IMR-90 (cell line): ENCODE results near the gene ZBTB47. TPM values are rescaled to one million over a fixed set of nuclear protein-coding genes. Genes with fewer than 3 reads are reported as not detected.

ENCODE experiments used
- ATAC-seq: fragments of 200-7000 bp; cut with Tn5 transposase; 2 replicates; pipeline ENCODE4 v1.9.1; 2020; ENCODE audit warnings: low read depth, mild to moderate bottlenecking, moderate library complexity
- BruUV-seq: library from RNA; stranded (reverse); fragments of 400-500 nt; replicated peaks from 2 replicates; lab custom pipeline; 2021; lab: Mats Ljungman, UMichigan
- CTCF ChIA-PET: fragments of 300-600 bp; formaldehyde crosslinking; extraction: SDS; loops from one replicate; lab custom pipeline; 2021; ENCODE audit warnings: antibody characterized with exemption; lab: Yijun Ruan, JAX
- POLR2A ChIA-PET: fragments of 300-600 bp; sonication (Branson Sonifier 250); formaldehyde crosslinking; loops from one replicate; lab custom pipeline; 2022; ENCODE audit warnings: antibody characterized with exemption; ENCODE audit not compliant: unreplicated experiment; lab: Charles Lee
- DNase-seq: peaks from one replicate; pipeline ENCODE4 v3.0.0; 2013
- H2AFZ ChIP-seq: replicated peaks from 2 replicates; pipeline ENCODE3; 2013; ENCODE audit warnings: low read length, mild to moderate bottlenecking; ENCODE audit not compliant: poor library complexity
- H2AK5ac ChIP-seq: 2 replicates; pipeline ENCODE4 v1.6.1; 2013; ENCODE audit warnings: low read depth, low read length, inconsistent platforms
- H2AK9ac ChIP-seq: replicated peaks from 2 replicates; pipeline ENCODE3; 2013; ENCODE audit warnings: mild to moderate bottlenecking, low read depth, low read length, moderate library complexity; ENCODE audit not compliant: poor library complexity
- H2BK120ac ChIP-seq: 2 replicates; pipeline ENCODE4 v1.6.1; 2013; ENCODE audit warnings: low read depth, low read length, inconsistent platforms
- H2BK15ac ChIP-seq: 3 replicates; pipeline ENCODE4 v1.6.1; 2013; ENCODE audit warnings: low read depth, low read length, inconsistent platforms
- H2BK20ac ChIP-seq: 2 replicates; pipeline ENCODE4 v1.6.1; 2013; ENCODE audit warnings: low read depth, mild to moderate bottlenecking, inconsistent platforms, low read length, moderate library complexity
- H2BK5ac ChIP-seq: 2 replicates; pipeline ENCODE4 v1.6.1; 2013; ENCODE audit warnings: mild to moderate bottlenecking, low read depth, low read length, inconsistent platforms; ENCODE audit not compliant: poor library complexity, severe bottlenecking
- H3K14ac ChIP-seq: replicated peaks from 2 replicates; pipeline ENCODE4 v1.6.1; 2013; ENCODE audit warnings: low read depth, low read length, inconsistent platforms
- H3K18ac ChIP-seq: 2 replicates; pipeline ENCODE4 v1.6.1; 2013; ENCODE audit warnings: low read depth, low read length, control low read depth
- H3K23ac ChIP-seq: 2 replicates; pipeline ENCODE4 v1.6.1; 2013; ENCODE audit warnings: low read depth, low read length, inconsistent platforms
- H3K27ac ChIP-seq: 2 replicates; pipeline ENCODE4 v1.5.1; 2013; ENCODE audit warnings: mild to moderate bottlenecking, control low read depth, low read length; ENCODE audit not compliant: insufficient read depth
- H3K27me3 ChIP-seq: 2 replicates; pipeline ENCODE4 v1.6.1; 2013; ENCODE audit warnings: low read length; ENCODE audit not compliant: control insufficient read depth, insufficient read depth
- H3K36me3 ChIP-seq: 2 replicates; pipeline ENCODE4 v1.6.1; 2013; ENCODE audit warnings: low read length, mixed read lengths; ENCODE audit not compliant: control insufficient read depth, insufficient read depth
- H3K4ac ChIP-seq: 2 replicates; pipeline ENCODE4 v1.6.1; 2013; ENCODE audit warnings: low read depth, low read length, inconsistent platforms
- H3K4me1 ChIP-seq: 2 replicates; pipeline ENCODE4 v1.6.1; 2013; ENCODE audit warnings: low read length, mixed read lengths; ENCODE audit not compliant: control insufficient read depth, insufficient read depth
- H3K4me2 ChIP-seq: 2 replicates; pipeline ENCODE4 v1.6.1; 2013; ENCODE audit warnings: low read depth, mild to moderate bottlenecking, control low read depth, low read length, moderate library complexity
- H3K4me3 ChIP-seq: 2 replicates; pipeline ENCODE4 v1.5.1; 2013; ENCODE audit warnings: low read depth, mild to moderate bottlenecking, control low read depth, low read length, moderate library complexity; ENCODE audit not compliant: insufficient read depth
- H3K56ac ChIP-seq: 2 replicates; pipeline ENCODE4 v1.6.1; 2013; ENCODE audit warnings: low read length, inconsistent platforms; ENCODE audit not compliant: insufficient read depth; ENCODE audit errors: extremely low read depth
- H3K79me1 ChIP-seq, 2 experiments: 2 replicates each; pipeline ENCODE4 v1.6.1; 2013; ENCODE audit warnings: low read length in 2 of 2, inconsistent platforms in 1 of 2, low read depth in 1 of 2
- H3K9ac ChIP-seq: 2 replicates; pipeline ENCODE4 v1.6.1; 2013; ENCODE audit warnings: low read depth, low read length, control low read depth
- H3K9me1 ChIP-seq: 2 replicates; pipeline ENCODE4 v1.6.1; 2013; ENCODE audit warnings: low read length, inconsistent platforms; ENCODE audit not compliant: insufficient read depth
- H3K9me3 ChIP-seq: 2 replicates; pipeline ENCODE4 v1.6.1; 2013; ENCODE audit warnings: low read length; ENCODE audit not compliant: control insufficient read depth, insufficient read depth
- H4K20me1 ChIP-seq: 2 replicates; pipeline ENCODE4 v1.6.1; 2013; ENCODE audit warnings: low read length, inconsistent platforms; ENCODE audit not compliant: insufficient read depth
- H4K5ac ChIP-seq: 2 replicates; pipeline ENCODE4 v1.6.1; 2013; ENCODE audit warnings: mild to moderate bottlenecking, low read depth, low read length, control low read depth
- H4K8ac ChIP-seq, 2 experiments: 2 replicates each; pipeline ENCODE4 v1.6.1; 2013; ENCODE audit warnings: low read depth in 2 of 2, low read length in 2 of 2, control low read depth in 1 of 2, inconsistent platforms in 1 of 2
- H4K91ac ChIP-seq: 2 replicates; pipeline ENCODE4 v1.6.1; 2013; ENCODE audit warnings: low read depth, low read length, inconsistent platforms; ENCODE audit not compliant: insufficient read depth
- MXI1 ChIP-seq: IDR thresholded peaks from 2 replicates; pipeline ENCODE4 v1.6.1; 2012; ENCODE audit warnings: low read depth, mild to moderate bottlenecking, low read length, moderate library complexity, borderline replicate concordance
- WGBS, 2 experiments: methylation state at CpG; one replicate each; pipeline versions ENCODE4 v1.1.5 to v1.1.7; 2013; ENCODE audit warnings: missing lambda C conversion rate in 2 of 2; ENCODE audit not compliant: insufficient read length in 1 of 2; ENCODE audit errors: extremely low coverage in 2 of 2; 5-methylcytosine and 5-hydroxymethylcytosine counted together
- dilution Hi-C: fragments of 300-500 bp; cut with HindIII; formaldehyde crosslinking; loops from one replicate; pipeline ENCODE4 v1.14.3; 2018; ENCODE audit warnings: low sequenced_read_pairs; ENCODE audit not compliant: unreplicated experiment
- in situ Hi-C: fragments of 300-500 bp; cut with MboI; formaldehyde crosslinking; loops from 3 replicates; pipeline ENCODE4 v1.14.3; 2019; ENCODE audit warnings: low sequenced_read_pairs, inconsistent platforms, mixed read lengths
- intact Hi-C: fragments of 100-400 bp; cut with micrococcal nuclease; formaldehyde crosslinking; loops from 2 replicates; pipeline ENCODE4 v1.10.0; 2022
- polyA plus RNA-seq, 3 experiments: library from polyadenylated mRNA; depleted of rRNA; stranded (reverse); fragments of >200 nt; gene quantifications; 2 replicates each; pipeline ENCODE4 v1.2.3, GENCODE V29; 2012; ENCODE audit warnings: low replicate concordance in 1 of 3
- total RNA-seq: library from RNA; depleted of rRNA; stranded (reverse); fragments of >200 nt; gene quantifications from 2 replicates; pipeline ENCODE4 v1.2.3, GENCODE V29; 2012

Gene ZBTB47
- total and polyA plus RNA-seq, 2 of the 4 experiments (the other 2 are of a cell fraction), result 10.9 to 16.8 TPM

- intact Hi-C loops, result no loop called here
- Histone ChIP-seq H2BK20ac (no peak overlapping the region), H3K18ac (no peak overlapping the region), H2AFZ (no peak overlapping the region), H4K20me1 (no peaks in the 10 kb centered on the region; the same call in 1 of the 2 replicates), H2BK15ac (no peak overlapping the region), H3K56ac (no peak overlapping the region), H4K8ac (no peak overlapping the region), H3K14ac (no peak overlapping the region), H3K9me3 (no peaks in the 10 kb centered on the region), H3K4me1 (no peaks in the 10 kb centered on the region), H4K91ac (no peak overlapping the region), H3K4me3 (no peak overlapping the region), H2AK9ac (no peak overlapping the region), H3K23ac (no peak overlapping the region; the same call in 1 of the 2 replicates), H3K9ac (no peak overlapping the region), H3K4me2 (no peak overlapping the region), H3K27me3 (peaks cover 61% of the 10 kb centered on the region), H3K9me1 (no peaks in the 10 kb centered on the region; the same call in 1 of the 2 replicates), H4K5ac (no peak overlapping the region), H2BK5ac (no peak overlapping the region), H2AK5ac (no peak overlapping the region), H2BK120ac (no peak overlapping the region), H3K4ac (no peak overlapping the region), H3K79me1 (no peaks in the 10 kb centered on the region), H3K36me3 (no peaks in the 10 kb centered on the region), H3K27ac (no peak overlapping the region)
- DNase-seq (no peak), ATAC-seq (no peak)
- no CpG with 5 or more reads among the region's 7 CpGs for WGBS, 2 experiments
- dilution Hi-C loops, result no loop called here
- no peak for TF ChIP-seq MXI1
- ChIA-PET CTCF (no interaction called here), POLR2A (no interaction called here)
- BruUV-seq, result no TSS peak
- in situ Hi-C loops, result no loop called here
Observed at GRCh38 chr3:42706721-42707619, 53.5 kb downstream of the ZBTB47 start.
